Psoas muscle (tissue), 8 donors: ENCODE measurements around the gene DOCK6. TPM values are rescaled to one million over a fixed set of nuclear protein-coding genes. Genes with fewer than 3 reads are reported as not detected.

Experiments used
- ATAC-seq, 4 donors: fragments of 200-7000 bp; cut with Tn5 transposase; one replicate each; pipeline ENCODE4 v1.9.1; 2020; ENCODE audit warnings: moderate library complexity in 3 of 4, mild to moderate bottlenecking in 2 of 4
- DNase-seq, 2 donors: peaks; one replicate each; pipeline ENCODE4 v3.0.0-alpha.2; 2020
- H3K27ac ChIP-seq: fragments of 200-600 bp; one replicate; pipeline ENCODE4 v1.8.0; 2022
- H3K27me3 ChIP-seq, 3 donors: fragments of 200-600 bp in 1 of 3; one replicate each; pipeline versions ENCODE4 v1.6.1 to v1.8.0; 2013 to 2022; ENCODE audit warnings: low read length in 2 of 3, mild to moderate bottlenecking in 2 of 3, moderate library complexity in 1 of 3; ENCODE audit not compliant: insufficient read depth in 3 of 3
- H3K36me3 ChIP-seq, 2 donors: fragments of 200-600 bp in 1 of 2; one replicate each; pipeline versions ENCODE4 v1.6.1 to v1.8.0; 2013 to 2022; ENCODE audit warnings: low read depth in 1 of 2, mild to moderate bottlenecking in 1 of 2, moderate library complexity in 1 of 2; ENCODE audit not compliant: insufficient read depth in 1 of 2
- H3K4me1 ChIP-seq: fragments of 200-600 bp; one replicate; pipeline ENCODE4 v1.8.0; 2022
- H3K4me3 ChIP-seq: fragments of 200-600 bp; one replicate; pipeline ENCODE4 v1.8.0; 2022; ENCODE audit warnings: mild to moderate bottlenecking
- H3K9me3 ChIP-seq: fragments of 200-600 bp; one replicate; pipeline ENCODE4 v1.8.0; 2022
- CTCF ChIP-seq: fragments of 200-600 bp; IDR thresholded peaks from one replicate; pipeline ENCODE4 v1.8.0; 2022; ENCODE audit warnings: antibody characterized with exemption
- WGBS, 3 donors: extraction: QIAGEN DNeasy Blood & Tissue Kit; methylation state at CpG; one replicate each; pipeline versions ENCODE4 v1.1.6 to v1.1.7; 2013; 5-methylcytosine and 5-hydroxymethylcytosine counted together
- intact Hi-C, 2 donors: fragments of 100-400 bp; cut with DNase I; formaldehyde crosslinking; loops; one replicate each; pipeline versions ENCODE4 v1.11.0 to v1.14.2; 2022
- polyA plus RNA-seq, 3 donors: library from polyadenylated mRNA; stranded (reverse); fragments of 200-250 nt; gene quantifications; one replicate each; pipeline ENCODE4 v1.2.3, GENCODE V29; 2013
- total RNA-seq, 4 donors: library from RNA; stranded (reverse); fragmentation: NEBNext Ultra II Directional in 2 of 4; extraction: Animal tissue kit (Norgen Biotek cat#: 25700) in 2 of 4; gene quantifications; one replicate each; pipeline versions ENCODE4 v1.2.1 to v1.2.4, GENCODE V29; 2021 to 2023
- donor health status: healthy with polysubstance abuse.
- donor health status: DM: no; HTN: no; CAD: no; lungs with moderate emphysema.
- donor health status: Bipolar disorder and iron deficiency.
- donor health status: healthy.
- donor health status: DM: yes; HTN: yes; CAD: no.
- donor health status: DM: no; HTN: no; CAD: no.
- donor health status: DM: no; HTN: no; CAD: no.
- donor health status: DM: yes; HTN: yes; CAD: no.

The DOCK6 gene
- total and polyA plus RNA-seq, 7 donors = 8.7 to 27.1 (median 15.3) TPM

- peaks cover 0 to 38% of the 10 kb centered on the region in 2 donors for H3K36me3 ChIP-seq
- no peak overlapping the region for H3K4me3 ChIP-seq
- H3K27me3 ChIP-seq = no peaks in the 10 kb centered on the region
- ATAC-seq = no peak
- WGBS, 3 donors = 87 to 90% (median 90%) methylated on average over 4 of the region's 4 CpGs
- intact Hi-C loops = no loop called here
- TF ChIP-seq CTCF = no peak
- H3K27ac ChIP-seq = no peak overlapping the region
- H3K4me1 ChIP-seq = no peaks in the 10 kb centered on the region
- H3K9me3 ChIP-seq = no peaks in the 10 kb centered on the region
- DNase-seq = no peak
Measured at GRCh38 chr19:11232555-11232954, 29.8 kb downstream of the DOCK6 start.

GRCh38 chr19:11230621-11231386, 31.5 kb downstream of the DOCK6 start:
- DNase-seq (no peak), ATAC-seq (no peak)
- no peaks in the 10 kb centered on the region for H3K9me3 ChIP-seq
- no peak overlapping the region for H3K4me3 ChIP-seq
- no peaks in the 10 kb centered on the region for H3K4me1 ChIP-seq
- no peak for TF ChIP-seq CTCF
- 87 to 100% (median 93%) methylated on average over 7 of the region's 7 CpGs for WGBS, 3 donors
- no peak overlapping the region for H3K27ac ChIP-seq
- intact Hi-C loops = no loop called here
- no peaks in the 10 kb centered on the region for H3K27me3 ChIP-seq
- peaks cover 0 to 38% of the 10 kb centered on the region in 2 donors for H3K36me3 ChIP-seq

- no peak overlapping the region for H3K4me3 ChIP-seq
- TF ChIP-seq CTCF = no peak
- H3K9me3 ChIP-seq = no peaks in the 10 kb centered on the region
- no peaks in the 10 kb centered on the region for H3K27me3 ChIP-seq
- 88 to 90% (median 89%) methylated on average over 14 of the region's 14 CpGs for WGBS, 3 donors
- peaks cover 0 to 32% of the 10 kb centered on the region in 2 donors for H3K36me3 ChIP-seq
- DNase-seq (no peak), ATAC-seq (no peak)
- no peak overlapping the region for H3K27ac ChIP-seq
- intact Hi-C loops = no loop called here
- no peaks in the 10 kb centered on the region for H3K4me1 ChIP-seq
Measured at GRCh38 chr19:11227195-11227886, 35.0 kb downstream of the DOCK6 start.

- no peak overlapping the region for H3K27ac ChIP-seq
- ATAC-seq (no peak), DNase-seq (no peak)
- no peak overlapping the region for H3K4me3 ChIP-seq
- no peaks in the 10 kb centered on the region for H3K9me3 ChIP-seq
- intact Hi-C loops = no loop called here
- H3K4me1 ChIP-seq = no peaks in the 10 kb centered on the region
- no peak for TF ChIP-seq CTCF
- H3K27me3 ChIP-seq = no peaks in the 10 kb centered on the region
- peaks cover 0 to 32% of the 10 kb centered on the region in 2 donors for H3K36me3 ChIP-seq
- 83 to 94% (median 84%) methylated on average over 1 of the region's 1 CpG for WGBS, 3 donors
Measured at GRCh38 chr19:11226716-11227166, 35.6 kb downstream of the DOCK6 start.
